CD14-positive monocyte (primary cell): Measurements from ENCODE around the gene TSPAN18. TPM values are rescaled to one million over a fixed set of nuclear protein-coding genes. Genes with fewer than 3 reads are reported as not detected.
A peak's percentile ranks its signal among the peaks of the same experiment; 100 is the strongest.

Experiments
- DNase-seq, 3 donors: peaks; one replicate each; pipeline ENCODE4 v3.0.0-alpha.2; 2011 to 2022
- H2AFZ ChIP-seq: 2 replicates; pipeline ENCODE4 v1.6.0; 2012; ENCODE audit warnings: mild to moderate bottlenecking, low read depth, low read length, inconsistent platforms; ENCODE audit not compliant: insufficient read depth, poor library complexity, severe bottlenecking
- H3K27ac ChIP-seq, 2 donors: 1 replicate in 1 of 2; 2 replicates in 1 of 2; pipeline ENCODE4 v1.5.1; 2012 to 2013; ENCODE audit warnings: low read length in 2 of 2, control low read depth in 1 of 2, inconsistent platforms in 1 of 2, low read depth in 1 of 2, mild to moderate bottlenecking in 1 of 2
- H3K27me3 ChIP-seq, 2 donors: one replicate each; pipeline versions ENCODE4 v1.6.0 to v1.6.1; 2011 to 2013; ENCODE audit warnings: low read length in 2 of 2; ENCODE audit not compliant: control insufficient read depth in 2 of 2, insufficient read depth in 2 of 2
- H3K36me3 ChIP-seq, 2 donors: replicated peaks in 1 of 2; 1 replicate in 1 of 2; 2 replicates in 1 of 2; pipeline versions ENCODE4 v1.5.1 to v1.6.1; 2012 to 2013; ENCODE audit warnings: low read length in 2 of 2, control low read depth in 1 of 2, inconsistent platforms in 1 of 2, mild to moderate bottlenecking in 1 of 2; ENCODE audit not compliant: insufficient read depth in 2 of 2, control insufficient read depth in 1 of 2
- H3K4me1 ChIP-seq, 2 donors: 1 replicate in 1 of 2; 2 replicates in 1 of 2; pipeline versions ENCODE4 v1.5.1 to v1.6.1; 2012 to 2013; ENCODE audit warnings: low read length in 2 of 2, control low read depth in 1 of 2, inconsistent platforms in 1 of 2, mild to moderate bottlenecking in 1 of 2, moderate library complexity in 1 of 2; ENCODE audit not compliant: insufficient read depth in 2 of 2, control insufficient read depth in 1 of 2
- H3K4me2 ChIP-seq: replicated peaks from 2 replicates; pipeline ENCODE3; 2012; ENCODE audit warnings: low read length, moderate library complexity, mild to moderate bottlenecking; ENCODE audit not compliant: poor library complexity, severe bottlenecking; ENCODE audit errors: extremely low read depth
- H3K4me3 ChIP-seq, 3 experiments: fragments of 200-600 bp in 1 of 3; sonication (generic) in 1 of 3; replicated peaks in 1 of 3; 1 replicate in 2 of 3; 2 replicates in 1 of 3; pipeline ENCODE4 v1.5.1; 2011 to 2013; ENCODE audit warnings: low read length in 3 of 3, mild to moderate bottlenecking in 3 of 3, control low read depth in 2 of 3, low read depth in 2 of 3, inconsistent platforms in 1 of 3, moderate library complexity in 1 of 3
- H3K79me2 ChIP-seq: 2 replicates; pipeline ENCODE4 v1.6.0; 2012; ENCODE audit warnings: mild to moderate bottlenecking, control low read depth, inconsistent platforms, low read length, moderate library complexity; ENCODE audit not compliant: insufficient read depth
- H3K9ac ChIP-seq: 2 replicates; pipeline ENCODE4 v1.6.0; 2017; ENCODE audit warnings: low read length, mild to moderate bottlenecking; ENCODE audit not compliant: insufficient read depth, poor library complexity, severe bottlenecking
- H3K9me3 ChIP-seq, 2 donors: replicated peaks in 1 of 2; 1 replicate in 1 of 2; 2 replicates in 1 of 2; pipeline versions ENCODE4 v1.5.1 to v1.6.1; 2012 to 2013; ENCODE audit warnings: low read length in 2 of 2, control low read depth in 1 of 2; ENCODE audit not compliant: control insufficient read depth in 1 of 2, insufficient read depth in 1 of 2
- H4K20me1 ChIP-seq: 2 replicates; pipeline ENCODE4 v1.6.0; 2012; ENCODE audit warnings: mild to moderate bottlenecking, low read length, control low read depth, moderate library complexity; ENCODE audit not compliant: insufficient read depth
- H3K27ac Mint-ChIP-seq, 7 donors: one replicate each; pipeline ENCODE4 v1.8.0; 2020; ENCODE audit warnings: mild to moderate bottlenecking in 7 of 7, mixed read lengths in 7 of 7, moderate library complexity in 6 of 7, inconsistent platforms in 2 of 7
- H3K27me3 Mint-ChIP-seq, 3 donors: one replicate each; pipeline ENCODE4 v1.8.0; 2021 to 2022; ENCODE audit warnings: low read depth in 3 of 3, mild to moderate bottlenecking in 3 of 3, mixed read lengths in 3 of 3, moderate library complexity in 3 of 3, inconsistent platforms in 1 of 3
- H3K36me3 Mint-ChIP-seq, 2 donors: one replicate each; pipeline ENCODE4 v1.8.0; 2020; ENCODE audit warnings: mixed read lengths in 2 of 2, inconsistent platforms in 1 of 2, mild to moderate bottlenecking in 1 of 2
- H3K4me1 Mint-ChIP-seq: one replicate; pipeline ENCODE4 v1.8.0; 2020; ENCODE audit warnings: mild to moderate bottlenecking, mixed read lengths
- H3K4me3 Mint-ChIP-seq, 2 donors: one replicate each; pipeline ENCODE4 v1.8.0; 2020; ENCODE audit warnings: mild to moderate bottlenecking in 2 of 2, mixed read lengths in 2 of 2, moderate library complexity in 1 of 2
- H3K9me3 Mint-ChIP-seq, 7 donors: one replicate each; pipeline ENCODE4 v1.8.0; 2020 to 2022; ENCODE audit warnings: mixed read lengths in 7 of 7, mild to moderate bottlenecking in 6 of 7, moderate library complexity in 6 of 7, inconsistent platforms in 2 of 7
- WGBS: methylation state at CpG from one replicate; pipeline ENCODE4 v1.1.5; 2013; ENCODE audit warnings: missing lambda C conversion rate; ENCODE audit not compliant: insufficient coverage; 5-methylcytosine and 5-hydroxymethylcytosine counted together
- intact Hi-C, 2 donors: fragments of 100-400 bp; cut with micrococcal nuclease; formaldehyde crosslinking; loops; one replicate each; pipeline versions ENCODE4 v1.15.0 to v1.15.1; 2023
- polyA plus RNA-seq, 3 donors: library from polyadenylated mRNA; depleted of rRNA in 1 of 3; unstranded in 2 of 3; stranded (reverse) in 1 of 3; fragments of 300-500 nt in 2 of 3; fragments of >200 nt in 1 of 3; fragmentation: Illumina TruSeq in 2 of 3; gene quantifications; 1 replicate in 2 of 3; 2 replicates in 1 of 3; pipeline ENCODE4 v1.2.3, GENCODE V29; 2012 to 2021
- TF ChIP-seq, protein P1 (sequence below): fragments of 200-600 bp; IDR thresholded peaks from one replicate; pipeline ENCODE4 v1.8.0; 2022; ENCODE audit warnings: antibody characterized with exemption, mild to moderate bottlenecking

Gene TSPAN18
- polyA plus RNA-seq, 3 donors, result not detected

DNA sequence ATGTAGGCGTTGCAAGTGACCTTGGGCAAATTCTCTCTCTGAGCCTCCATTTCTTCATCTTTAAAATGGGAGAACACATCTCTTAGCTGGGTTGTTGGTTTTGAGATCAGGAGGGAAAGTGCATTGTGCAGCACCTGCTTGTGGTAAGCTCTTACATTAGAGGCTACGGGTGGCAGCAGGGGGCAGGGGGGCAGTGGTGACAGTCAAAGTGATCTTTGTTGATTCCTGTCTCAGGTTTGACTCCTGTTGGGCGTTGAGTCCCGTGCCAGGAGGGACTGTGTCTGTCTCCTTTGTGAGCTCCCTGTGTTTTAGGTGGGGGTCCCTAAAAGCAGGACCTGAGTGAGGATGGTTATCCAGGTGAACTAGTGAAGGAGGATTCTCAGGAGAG is 122.2 kb downstream of the TSPAN18 start:
- Histone ChIP-seq H3K27ac (no peak overlapping the region), H4K20me1 (no peaks in the 10 kb centered on the region), H3K9ac (no peak overlapping the region), H3K4me3 (no peak overlapping the region), H3K4me2 (no peak overlapping the region), H3K27me3 (no peaks in the 10 kb centered on the region), H3K36me3 (no peaks in the 10 kb centered on the region), H3K9me3 (peaks cover 0 to 5% of the 10 kb centered on the region in 2 donors), H3K79me2 (no peaks in the 10 kb centered on the region), H3K4me1 (no peaks in the 10 kb centered on the region), H2AFZ (no peak overlapping the region)
- peak overlapping the region in 1 of 7 donors; percentile 4 for H3K27ac Mint-ChIP-seq
- H3K9me3 Mint-ChIP-seq, result peaks cover 0 to 16% (median 9%) of the 10 kb centered on the region in 7 donors
- peaks cover 5 to 8% (median 8%) of the 10 kb centered on the region in 3 donors for H3K27me3 Mint-ChIP-seq
- TF ChIP-seq, protein P1, sequence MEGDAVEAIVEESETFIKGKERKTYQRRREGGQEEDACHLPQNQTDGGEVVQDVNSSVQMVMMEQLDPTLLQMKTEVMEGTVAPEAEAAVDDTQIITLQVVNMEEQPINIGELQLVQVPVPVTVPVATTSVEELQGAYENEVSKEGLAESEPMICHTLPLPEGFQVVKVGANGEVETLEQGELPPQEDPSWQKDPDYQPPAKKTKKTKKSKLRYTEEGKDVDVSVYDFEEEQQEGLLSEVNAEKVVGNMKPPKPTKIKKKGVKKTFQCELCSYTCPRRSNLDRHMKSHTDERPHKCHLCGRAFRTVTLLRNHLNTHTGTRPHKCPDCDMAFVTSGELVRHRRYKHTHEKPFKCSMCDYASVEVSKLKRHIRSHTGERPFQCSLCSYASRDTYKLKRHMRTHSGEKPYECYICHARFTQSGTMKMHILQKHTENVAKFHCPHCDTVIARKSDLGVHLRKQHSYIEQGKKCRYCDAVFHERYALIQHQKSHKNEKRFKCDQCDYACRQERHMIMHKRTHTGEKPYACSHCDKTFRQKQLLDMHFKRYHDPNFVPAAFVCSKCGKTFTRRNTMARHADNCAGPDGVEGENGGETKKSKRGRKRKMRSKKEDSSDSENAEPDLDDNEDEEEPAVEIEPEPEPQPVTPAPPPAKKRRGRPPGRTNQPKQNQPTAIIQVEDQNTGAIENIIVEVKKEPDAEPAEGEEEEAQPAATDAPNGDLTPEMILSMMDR, result no peak
- no peaks in the 10 kb centered on the region for H3K4me1 Mint-ChIP-seq
- DNase-seq, result no peak
- WGBS, result 86% methylated on average over 3 of the region's 4 CpGs
- H3K36me3 Mint-ChIP-seq, result no peaks in the 10 kb centered on the region
- intact Hi-C loops, result no loop called here
- H3K4me3 Mint-ChIP-seq, result no peak overlapping the region

GRCh38 chr11:44849424-44849823 is 122.7 kb downstream of the TSPAN18 start:
- no peak for DNase-seq
- Histone ChIP-seq H2AFZ (no peak overlapping the region), H3K4me2 (no peak overlapping the region), H3K79me2 (no peaks in the 10 kb centered on the region), H3K36me3 (no peaks in the 10 kb centered on the region), H3K27me3 (no peaks in the 10 kb centered on the region), H3K27ac (no peak overlapping the region), H3K4me1 (no peaks in the 10 kb centered on the region), H3K9me3 (peaks cover 0 to 5% of the 10 kb centered on the region in 2 donors), H4K20me1 (no peaks in the 10 kb centered on the region), H3K9ac (no peak overlapping the region), H3K4me3 (no peak overlapping the region)
- Mint-ChIP-seq H3K36me3 (no peaks in the 10 kb centered on the region), H3K4me1 (no peaks in the 10 kb centered on the region), H3K9me3 (peaks cover 0 to 16% (median 8%) of the 10 kb centered on the region in 7 donors), H3K27me3 (peaks cover 5 to 8% (median 8%) of the 10 kb centered on the region in 3 donors), H3K27ac (no peak overlapping the region), H3K4me3 (no peak overlapping the region)
- intact Hi-C loops, result no loop called here
- WGBS, result 78% methylated on average over 4 of the region's 4 CpGs
- TF ChIP-seq, protein P1, result no peak
